ENCODE data around the gene ANGPTL7.

DNA sequence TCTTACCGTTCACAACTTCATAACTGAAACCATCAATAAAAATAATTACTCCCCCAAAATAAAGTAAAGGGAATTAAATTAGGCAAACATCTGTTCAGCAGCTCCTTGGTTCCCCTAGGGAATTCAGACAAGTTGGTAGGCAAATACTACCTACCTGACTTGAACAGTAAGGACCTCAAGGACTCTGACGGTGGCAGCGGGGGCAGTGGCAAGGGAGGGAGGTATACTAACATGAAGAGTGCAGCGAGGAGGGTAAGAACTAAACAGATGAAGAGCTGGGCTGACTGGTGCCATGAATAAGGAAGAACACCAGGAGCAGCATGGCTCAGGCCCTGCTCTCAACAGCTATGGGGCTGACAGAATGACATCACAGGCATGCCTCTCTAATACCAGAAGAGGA is 40.0 kb downstream of the ANGPTL7 start:
- TF ChIP-seq TEAD4 (IDR thresholded peaks at IDR 0.05; ENCODE audit: low read depth, low read length) (no peak), JUN (IDR thresholded peaks at IDR 0.05; ENCODE audit: low read depth, low read length) (no peak), POLR2A (IDR thresholded peaks at IDR 0.05; ENCODE audit: control extremely low read depth in 1 of 2, low read depth in 2 of 2, low read length in 2 of 2) (no peak), EP300 (IDR thresholded peaks at IDR 0.05; ENCODE audit: borderline replicate concordance in 1 of 2, low read depth in 2 of 2, low read length in 2 of 2) (no peak), KDM4A (IDR thresholded peaks at IDR 0.05; ENCODE audit: low read depth, low read length, severe bottlenecking) (no peak), PHF8 (conservative IDR thresholded peaks at IDR 0.05; ENCODE audit: low read depth, low read length) (no peak), EZH2 (IDR thresholded peaks at IDR 0.05; ENCODE audit: low read depth, low read length, severe bottlenecking) (no peak), MAFK (IDR thresholded peaks at IDR 0.05; ENCODE audit: low read depth, low read length) (no peak)
- TF ChIP-seq, protein P1, sequence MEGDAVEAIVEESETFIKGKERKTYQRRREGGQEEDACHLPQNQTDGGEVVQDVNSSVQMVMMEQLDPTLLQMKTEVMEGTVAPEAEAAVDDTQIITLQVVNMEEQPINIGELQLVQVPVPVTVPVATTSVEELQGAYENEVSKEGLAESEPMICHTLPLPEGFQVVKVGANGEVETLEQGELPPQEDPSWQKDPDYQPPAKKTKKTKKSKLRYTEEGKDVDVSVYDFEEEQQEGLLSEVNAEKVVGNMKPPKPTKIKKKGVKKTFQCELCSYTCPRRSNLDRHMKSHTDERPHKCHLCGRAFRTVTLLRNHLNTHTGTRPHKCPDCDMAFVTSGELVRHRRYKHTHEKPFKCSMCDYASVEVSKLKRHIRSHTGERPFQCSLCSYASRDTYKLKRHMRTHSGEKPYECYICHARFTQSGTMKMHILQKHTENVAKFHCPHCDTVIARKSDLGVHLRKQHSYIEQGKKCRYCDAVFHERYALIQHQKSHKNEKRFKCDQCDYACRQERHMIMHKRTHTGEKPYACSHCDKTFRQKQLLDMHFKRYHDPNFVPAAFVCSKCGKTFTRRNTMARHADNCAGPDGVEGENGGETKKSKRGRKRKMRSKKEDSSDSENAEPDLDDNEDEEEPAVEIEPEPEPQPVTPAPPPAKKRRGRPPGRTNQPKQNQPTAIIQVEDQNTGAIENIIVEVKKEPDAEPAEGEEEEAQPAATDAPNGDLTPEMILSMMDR (IDR thresholded peaks at IDR 0.05; ENCODE audit: control extremely low read depth in 1 of 3, insufficient read depth in 1 of 3, low read depth in 1 of 3, low read length in 3 of 3): no peak
- TF ChIP-seq, protein P2, sequence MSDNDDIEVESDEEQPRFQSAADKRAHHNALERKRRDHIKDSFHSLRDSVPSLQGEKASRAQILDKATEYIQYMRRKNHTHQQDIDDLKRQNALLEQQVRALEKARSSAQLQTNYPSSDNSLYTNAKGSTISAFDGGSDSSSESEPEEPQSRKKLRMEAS (IDR thresholded peaks at IDR 0.05): no peak
- TF ChIP-seq, protein P3, sequence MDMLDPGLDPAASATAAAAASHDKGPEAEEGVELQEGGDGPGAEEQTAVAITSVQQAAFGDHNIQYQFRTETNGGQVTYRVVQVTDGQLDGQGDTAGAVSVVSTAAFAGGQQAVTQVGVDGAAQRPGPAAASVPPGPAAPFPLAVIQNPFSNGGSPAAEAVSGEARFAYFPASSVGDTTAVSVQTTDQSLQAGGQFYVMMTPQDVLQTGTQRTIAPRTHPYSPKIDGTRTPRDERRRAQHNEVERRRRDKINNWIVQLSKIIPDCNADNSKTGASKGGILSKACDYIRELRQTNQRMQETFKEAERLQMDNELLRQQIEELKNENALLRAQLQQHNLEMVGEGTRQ (IDR thresholded peaks at IDR 0.05; ENCODE audit: low read length): no peak

Measured in H1 (cell line).